D341Med (cell line): Measurements from ENCODE around the gene TAS2R43.
"Not testable (repeated sequence)": the region's sequence is repeated elsewhere in the genome, so short reads cannot be mapped to it uniquely, and the experiment has no call there.

Experiments
- DNase-seq: peaks from one replicate; pipeline ENCODE4 v3.0.0; 2012; ENCODE audit warnings: low spot score

TAS2R43 gene

GRCh38 chr12:11059784-11060183 lies 32.3 kb downstream of the TAS2R43 start:
- no peak for DNase-seq

DNA sequence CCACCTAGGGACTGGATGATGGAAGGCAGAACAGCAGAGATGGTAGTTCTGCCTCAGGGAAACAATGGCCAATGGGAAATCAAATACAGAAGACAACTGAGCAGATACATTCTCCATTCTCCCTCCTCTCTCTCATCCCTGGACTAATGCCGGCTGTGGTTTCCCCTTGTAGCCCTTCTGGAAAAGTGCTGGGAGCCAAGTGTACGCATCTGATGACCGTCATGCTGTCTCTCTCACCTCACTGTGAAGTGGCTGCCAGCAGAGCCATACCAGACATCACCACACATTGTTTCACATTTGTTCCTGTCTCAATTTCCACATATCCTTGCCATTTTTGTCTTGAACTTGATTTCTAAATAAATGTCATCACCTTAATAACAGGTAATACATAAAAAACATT lies 33.1 kb downstream of the TAS2R43 start:
- DNase-seq: no peak

DNA sequence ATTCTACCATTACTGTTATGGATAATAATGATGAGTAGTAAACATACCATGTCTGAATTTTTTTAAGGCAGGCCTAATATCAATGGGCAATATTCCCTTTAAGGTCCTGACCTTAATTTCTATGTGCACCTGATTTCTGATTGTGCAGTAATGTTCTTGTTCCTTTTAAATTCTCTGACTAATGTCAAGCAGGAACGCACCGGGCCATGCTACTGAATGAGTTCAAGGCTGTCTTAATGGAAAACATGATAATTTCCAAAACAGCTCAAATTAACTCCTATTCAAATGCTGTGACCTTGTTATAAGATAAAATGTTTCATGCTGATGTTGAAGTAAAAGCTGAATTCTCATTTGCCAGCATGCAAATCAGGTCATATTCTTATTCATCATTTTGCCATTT lies 36.8 kb downstream of the TAS2R43 start:
- DNase-seq: no peak

GRCh38 chr12:11049806-11050531 lies 42.1 kb downstream of the TAS2R43 start:
- DNase-seq: not testable (repeated sequence)

DNA sequence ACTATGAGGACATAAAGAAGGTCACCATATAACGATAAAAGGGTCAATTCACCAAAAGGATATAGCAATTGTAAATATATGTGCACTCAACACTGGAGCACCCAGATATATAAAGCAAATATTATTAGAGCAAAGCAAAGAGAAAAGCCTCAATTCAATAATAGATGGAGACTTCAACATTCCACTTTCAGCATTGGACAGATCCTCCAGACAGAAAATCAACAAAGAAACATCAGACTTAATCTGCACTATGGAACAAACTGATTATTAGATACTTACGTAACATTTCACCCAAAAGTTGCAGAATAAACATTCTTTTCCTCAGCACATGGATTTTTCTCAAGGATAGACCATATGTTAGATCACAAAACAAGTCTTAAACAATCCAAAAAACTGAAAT lies 50.7 kb downstream of the TAS2R43 start:
- DNase-seq: not testable (repeated sequence)
